HEK293 (cell line): ENCODE results near the gene PHEX.

Experiments
- CTCF ChIA-PET: fragments of 350-600 bp; formaldehyde crosslinking; extraction: SDS; loops from one replicate; lab custom pipeline; 2021; ENCODE audit warnings: antibody characterized with exemption; lab: Yijun Ruan, JAX
- POLR2A ChIA-PET: fragments of 300-600 bp; formaldehyde crosslinking; extraction: SDS; loops from one replicate; lab custom pipeline; 2020; ENCODE audit warnings: antibody characterized with exemption, inconsistent platforms; lab: Yijun Ruan, JAX
- H3K27ac ChIP-seq: fragments of 200-500 bp; sonication (Bioruptor generic); 2 replicates; pipeline ENCODE4 v1.5.1; 2014; ENCODE audit warnings: low read depth, low read length, control low read depth, inconsistent platforms; ENCODE audit errors: extremely low read depth
- H3K36me3 ChIP-seq, 2 experiments: fragments of 200-500 bp in 1 of 2; sonication (Bioruptor generic) in 1 of 2; 1 replicate in 1 of 2; 2 replicates in 1 of 2; pipeline ENCODE4 v1.5.1; 2014 to 2017; ENCODE audit warnings: inconsistent platforms in 2 of 2, low read length in 2 of 2; ENCODE audit not compliant: control insufficient read depth in 2 of 2, insufficient read depth in 1 of 2
- H3K4me1 ChIP-seq: fragments of 200-500 bp; sonication (Bioruptor generic); 2 replicates; pipeline ENCODE4 v1.5.1; 2014; ENCODE audit warnings: mild to moderate bottlenecking, low read length, inconsistent platforms; ENCODE audit not compliant: control insufficient read depth, insufficient read depth
- H3K4me3 ChIP-seq: 2 replicates; pipeline ENCODE4 v1.5.1; 2011; ENCODE audit warnings: low read depth, mild to moderate bottlenecking, control low read depth, low read length, moderate library complexity
- H3K9me3 ChIP-seq: fragments of 200-500 bp; sonication (Bioruptor generic); 2 replicates; pipeline ENCODE4 v1.5.1; 2014; ENCODE audit warnings: low read depth, low read length, inconsistent platforms; ENCODE audit not compliant: control insufficient read depth, insufficient read depth
- AEBP2 ChIP-seq: fragments of 450-650 bp; formaldehyde crosslinking; IDR thresholded peaks from 2 replicates; pipeline ENCODE4 v1.5.1; 2016; ENCODE audit warnings: missing biosample characterization, missing genetic modification characterization, borderline replicate concordance
- ATF2 ChIP-seq: fragments of 450-650 bp; formaldehyde crosslinking; IDR thresholded peaks from 2 replicates; pipeline ENCODE4 v1.5.1; 2016; ENCODE audit warnings: missing biosample characterization, missing genetic modification characterization, low read depth
- KLF17 ChIP-seq: fragments of 450-650 bp; formaldehyde crosslinking; IDR thresholded peaks from 2 replicates; pipeline ENCODE4 v1.5.1; 2016; ENCODE audit warnings: missing biosample characterization, missing genetic modification characterization
- KLF8 ChIP-seq: fragments of 450-650 bp; formaldehyde crosslinking; IDR thresholded peaks from 2 replicates; pipeline ENCODE4 v1.5.1; 2016; ENCODE audit warnings: missing biosample characterization, missing genetic modification characterization
- PRDM10 ChIP-seq: fragments of 450-650 bp; formaldehyde crosslinking; IDR thresholded peaks from 2 replicates; pipeline ENCODE4 v1.5.1; 2016; ENCODE audit warnings: missing biosample characterization, missing genetic modification characterization
- ZEB2 ChIP-seq: fragments of 450-650 bp; formaldehyde crosslinking; IDR thresholded peaks from 2 replicates; pipeline ENCODE4 v1.5.1; 2016; ENCODE audit warnings: missing biosample characterization, missing genetic modification characterization
- ZNF121 ChIP-seq: fragments of 450-650 bp; formaldehyde crosslinking; IDR thresholded peaks from 2 replicates; pipeline ENCODE4 v1.5.1; 2016; ENCODE audit warnings: missing biosample characterization, missing genetic modification characterization
- ZNF155 ChIP-seq: fragments of 450-650 bp; formaldehyde crosslinking; IDR thresholded peaks from 2 replicates; pipeline ENCODE4 v1.5.1; 2016; ENCODE audit warnings: missing biosample characterization, missing genetic modification characterization
- ZNF214 ChIP-seq: fragments of 450-650 bp; formaldehyde crosslinking; IDR thresholded peaks from 2 replicates; pipeline ENCODE4 v1.5.1; 2017; ENCODE audit warnings: missing biosample characterization, mild to moderate bottlenecking, missing genetic modification characterization, borderline replicate concordance
- ZNF280C ChIP-seq: fragments of 450-650 bp; formaldehyde crosslinking; IDR thresholded peaks from 2 replicates; pipeline ENCODE4 v1.5.1; 2016; ENCODE audit warnings: missing biosample characterization, missing genetic modification characterization
- ZNF292 ChIP-seq: fragments of 450-650 bp; formaldehyde crosslinking; IDR thresholded peaks from 2 replicates; pipeline ENCODE4 v1.5.1; 2016; ENCODE audit warnings: low read depth, missing biosample characterization, missing genetic modification characterization, borderline replicate concordance
- ZNF366 ChIP-seq: fragments of 450-650 bp; formaldehyde crosslinking; conservative IDR thresholded peaks from 2 replicates; pipeline ENCODE4 v1.5.1; 2016; ENCODE audit warnings: missing biosample characterization, missing genetic modification characterization
- ZNF48 ChIP-seq: fragments of 450-650 bp; formaldehyde crosslinking; IDR thresholded peaks from 2 replicates; pipeline ENCODE4 v1.5.1; 2016; ENCODE audit warnings: missing biosample characterization, missing genetic modification characterization
- ZNF571 ChIP-seq: fragments of 450-650 bp; formaldehyde crosslinking; IDR thresholded peaks from 2 replicates; pipeline ENCODE4 v1.5.0; 2017; ENCODE audit warnings: missing biosample characterization, missing genetic modification characterization
- ZNF621 ChIP-seq: fragments of 450-650 bp; formaldehyde crosslinking; IDR thresholded peaks from 2 replicates; pipeline ENCODE4 v1.5.1; 2017; ENCODE audit warnings: missing biosample characterization, missing genetic modification characterization
- ZNF785 ChIP-seq: fragments of 450-650 bp; formaldehyde crosslinking; IDR thresholded peaks from 2 replicates; pipeline ENCODE4 v1.5.1; 2016; ENCODE audit warnings: missing biosample characterization, missing genetic modification characterization
- ZNF837 ChIP-seq: fragments of 450-650 bp; formaldehyde crosslinking; IDR thresholded peaks from 2 replicates; pipeline ENCODE4 v1.5.1; 2016; ENCODE audit warnings: missing biosample characterization, missing genetic modification characterization

The PHEX gene

GRCh38 chrX:22105971-22106370 is 73.8 kb downstream of the PHEX start:
- no peaks in the 10 kb centered on the region for H3K4me1 ChIP-seq
- no peak for TF ChIP-seq ATF2 (tag by site-specific recombination)
- TF ChIP-seq ZNF155 (tag by site-specific recombination), result no peak
- no peak for TF ChIP-seq ZNF121 (tag by site-specific recombination)
- TF ChIP-seq ZNF214, result no peak
- no peak for TF ChIP-seq KLF17 (tag by site-specific recombination)
- no peak for TF ChIP-seq KLF8 (tag by site-specific recombination)
- no peak for TF ChIP-seq ZNF48 (tag by site-specific recombination)
- no peak for TF ChIP-seq ZNF366
- no peak for TF ChIP-seq ZNF785 (tag by site-specific recombination)
- no peak for TF ChIP-seq ZNF837 (tag by site-specific recombination)
- no peak for TF ChIP-seq AEBP2 (tag by site-specific recombination)
- TF ChIP-seq PRDM10, result no peak
- no peak for TF ChIP-seq ZNF280C (tag by site-specific recombination)
- TF ChIP-seq ZNF571 (tag by site-specific recombination), result no peak
- no peak for TF ChIP-seq ZNF292
- no peak for TF ChIP-seq ZNF621 (tag by site-specific recombination)
- no peak for TF ChIP-seq ZEB2 (tag by site-specific recombination)
- TF ChIP-seq, all 188 proteins: peak for 0
- no peak overlapping the region for H3K4me3 ChIP-seq
- no peak overlapping the region for H3K27ac ChIP-seq
- H3K9me3 ChIP-seq, result no peaks in the 10 kb centered on the region
- ChIA-PET POLR2A (no interaction called here), CTCF (interaction anchor here (1.2 to 1.4 kb wide), 2 partner anchors 16 to 26 kb away, joined by 4 to 6 read pairs; no protein-coding TSS in a partner anchor)
- H3K36me3 ChIP-seq, result no peaks in the 10 kb centered on the region
